WTC11 (cell line): ENCODE data around the gene MTHFD2.

Experiments
- ATF6 ChIP-seq: sonication (generic); formaldehyde crosslinking; IDR thresholded peaks from 2 replicates; pipeline ENCODE4 v1.8.1; 2023; ENCODE audit warnings: mild to moderate bottlenecking, missing genetic modification reagents
- CBFB ChIP-seq: sonication (generic); formaldehyde crosslinking; IDR thresholded peaks from 2 replicates; pipeline ENCODE4 v1.8.1; 2022; ENCODE audit warnings: mild to moderate bottlenecking, low read depth, missing genetic modification reagents
- E2F1 ChIP-seq: sonication (generic); formaldehyde crosslinking; IDR thresholded peaks from 2 replicates; pipeline ENCODE4 v1.8.0; 2022; ENCODE audit warnings: mild to moderate bottlenecking, missing genetic modification reagents
- FOXJ3 ChIP-seq: sonication (generic); formaldehyde crosslinking; IDR thresholded peaks from 2 replicates; pipeline ENCODE4 v1.9.0; 2021; ENCODE audit warnings: missing genetic modification reagents, mild to moderate bottlenecking, borderline replicate concordance
- IRF2 ChIP-seq: sonication (generic); formaldehyde crosslinking; IDR thresholded peaks from 2 replicates; pipeline ENCODE4 v1.8.0; 2022; ENCODE audit warnings: low read depth, missing genetic modification reagents, borderline replicate concordance
- RELA ChIP-seq: sonication (generic); formaldehyde crosslinking; IDR thresholded peaks from 2 replicates; pipeline ENCODE4 v1.8.1; 2022; ENCODE audit warnings: missing genetic modification reagents, mild to moderate bottlenecking, borderline replicate concordance
- RORB ChIP-seq: fragments of 250-450 bp; sonication (Bioruptor Pico); IDR thresholded peaks from 2 replicates; pipeline ENCODE4 v1.9.0; 2021; ENCODE audit warnings: mild to moderate bottlenecking
- SP1 ChIP-seq: sonication (generic); formaldehyde crosslinking; conservative IDR thresholded peaks from 2 replicates; pipeline ENCODE4 v1.8.1; 2022; ENCODE audit warnings: missing genetic modification reagents
- TCF7 ChIP-seq: sonication (generic); formaldehyde crosslinking; IDR thresholded peaks from 2 replicates; pipeline ENCODE4 v1.8.0; 2022; ENCODE audit warnings: mild to moderate bottlenecking, low read depth, missing genetic modification reagents, moderate library complexity
- ZNF121 ChIP-seq: sonication (generic); formaldehyde crosslinking; IDR thresholded peaks from 2 replicates; pipeline ENCODE4 v1.8.0; 2023; ENCODE audit warnings: missing genetic modification reagents
- ZNF232 ChIP-seq: sonication (generic); formaldehyde crosslinking; IDR thresholded peaks from 2 replicates; pipeline ENCODE4 v1.8.0; 2022; ENCODE audit warnings: mild to moderate bottlenecking, missing genetic modification reagents
- TF ChIP-seq, protein P1 (sequence below): fragments of 200-600 bp; IDR thresholded peaks from 2 replicates; pipeline ENCODE4 v1.8.0; 2022; ENCODE audit warnings: antibody characterized with exemption
- TF ChIP-seq, protein P2 (sequence below): fragments of 250-450 bp; sonication (Bioruptor Pico); conservative IDR thresholded peaks from 2 replicates; pipeline ENCODE4 v1.9.0; 2021; ENCODE audit warnings: mild to moderate bottlenecking
- TF ChIP-seq, protein P3 (sequence below): sonication (generic); formaldehyde crosslinking; IDR thresholded peaks from 2 replicates; pipeline ENCODE4 v1.8.0; 2022; ENCODE audit warnings: mild to moderate bottlenecking, missing genetic modification reagents

- TF ChIP-seq, protein P1, sequence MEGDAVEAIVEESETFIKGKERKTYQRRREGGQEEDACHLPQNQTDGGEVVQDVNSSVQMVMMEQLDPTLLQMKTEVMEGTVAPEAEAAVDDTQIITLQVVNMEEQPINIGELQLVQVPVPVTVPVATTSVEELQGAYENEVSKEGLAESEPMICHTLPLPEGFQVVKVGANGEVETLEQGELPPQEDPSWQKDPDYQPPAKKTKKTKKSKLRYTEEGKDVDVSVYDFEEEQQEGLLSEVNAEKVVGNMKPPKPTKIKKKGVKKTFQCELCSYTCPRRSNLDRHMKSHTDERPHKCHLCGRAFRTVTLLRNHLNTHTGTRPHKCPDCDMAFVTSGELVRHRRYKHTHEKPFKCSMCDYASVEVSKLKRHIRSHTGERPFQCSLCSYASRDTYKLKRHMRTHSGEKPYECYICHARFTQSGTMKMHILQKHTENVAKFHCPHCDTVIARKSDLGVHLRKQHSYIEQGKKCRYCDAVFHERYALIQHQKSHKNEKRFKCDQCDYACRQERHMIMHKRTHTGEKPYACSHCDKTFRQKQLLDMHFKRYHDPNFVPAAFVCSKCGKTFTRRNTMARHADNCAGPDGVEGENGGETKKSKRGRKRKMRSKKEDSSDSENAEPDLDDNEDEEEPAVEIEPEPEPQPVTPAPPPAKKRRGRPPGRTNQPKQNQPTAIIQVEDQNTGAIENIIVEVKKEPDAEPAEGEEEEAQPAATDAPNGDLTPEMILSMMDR: no peak
- TF ChIP-seq CBFB (CRISPR knock-in tag): no peak
- TF ChIP-seq ATF6 (CRISPR knock-in tag): no peak
- no peak for TF ChIP-seq TCF7
- peak; percentile 94 for TF ChIP-seq ZNF121 (CRISPR knock-in tag)
- TF ChIP-seq RORB (CRISPR knock-in tag): no peak
- TF ChIP-seq, protein P2, sequence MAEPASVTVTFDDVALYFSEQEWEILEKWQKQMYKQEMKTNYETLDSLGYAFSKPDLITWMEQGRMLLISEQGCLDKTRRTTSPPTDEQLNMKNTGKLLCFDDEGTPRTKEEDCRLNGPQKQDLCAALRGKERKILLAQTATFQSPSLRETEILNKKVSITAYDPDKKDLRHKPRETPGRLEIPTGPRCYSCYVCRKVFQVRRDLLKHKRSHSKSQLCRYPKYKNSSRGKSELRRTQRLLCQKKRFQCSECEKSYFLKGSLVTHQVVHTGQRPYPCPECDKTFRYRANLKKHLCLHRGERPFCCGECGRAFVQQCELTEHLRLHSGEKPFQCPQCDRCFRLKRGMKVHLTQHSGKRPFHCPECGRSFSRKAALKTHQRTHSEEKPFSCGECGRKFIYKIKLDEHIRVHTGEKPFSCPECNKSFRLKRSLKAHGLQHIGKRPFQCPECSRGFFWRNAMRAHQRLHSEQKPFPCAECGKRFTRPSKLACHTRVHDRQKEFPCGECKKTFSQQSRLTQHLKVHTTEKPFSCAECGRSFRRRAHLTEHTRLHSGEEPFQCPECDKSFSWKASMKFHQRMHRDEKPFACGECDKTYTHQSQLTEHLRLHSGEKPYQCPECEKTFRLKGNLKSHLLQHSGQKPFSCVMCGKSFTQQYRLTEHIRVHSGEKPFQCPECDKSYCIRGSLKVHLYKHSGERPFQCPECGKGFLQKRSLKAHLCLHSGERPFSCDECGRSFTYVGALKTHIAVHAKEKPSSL (CRISPR knock-in tag): no peak
- TF ChIP-seq SP1 (CRISPR knock-in tag): no peak
- TF ChIP-seq E2F1 (CRISPR knock-in tag): no peak
- TF ChIP-seq, protein P3, sequence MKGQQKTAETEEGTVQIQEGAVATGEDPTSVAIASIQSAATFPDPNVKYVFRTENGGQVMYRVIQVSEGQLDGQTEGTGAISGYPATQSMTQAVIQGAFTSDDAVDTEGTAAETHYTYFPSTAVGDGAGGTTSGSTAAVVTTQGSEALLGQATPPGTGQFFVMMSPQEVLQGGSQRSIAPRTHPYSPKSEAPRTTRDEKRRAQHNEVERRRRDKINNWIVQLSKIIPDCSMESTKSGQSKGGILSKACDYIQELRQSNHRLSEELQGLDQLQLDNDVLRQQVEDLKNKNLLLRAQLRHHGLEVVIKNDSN: no peak
- no peak for TF ChIP-seq FOXJ3 (CRISPR knock-in tag)
- no peak for TF ChIP-seq ZNF232
- no peak for TF ChIP-seq RELA (CRISPR knock-in tag)
- TF ChIP-seq IRF2 (CRISPR knock-in tag): no peak
Measured at GRCh38 chr2:74188018-74188601, 10.3 kb upstream of the MTHFD2 start.
